ENCODE results near the gene ZRANB3. TPM values are rescaled to one million over a fixed set of nuclear protein-coding genes. Genes with fewer than 3 reads are reported as not detected.

The ZRANB3 gene
- total RNA-seq, 1 experiment from 2014 or later = 15.9 TPM

DNA sequence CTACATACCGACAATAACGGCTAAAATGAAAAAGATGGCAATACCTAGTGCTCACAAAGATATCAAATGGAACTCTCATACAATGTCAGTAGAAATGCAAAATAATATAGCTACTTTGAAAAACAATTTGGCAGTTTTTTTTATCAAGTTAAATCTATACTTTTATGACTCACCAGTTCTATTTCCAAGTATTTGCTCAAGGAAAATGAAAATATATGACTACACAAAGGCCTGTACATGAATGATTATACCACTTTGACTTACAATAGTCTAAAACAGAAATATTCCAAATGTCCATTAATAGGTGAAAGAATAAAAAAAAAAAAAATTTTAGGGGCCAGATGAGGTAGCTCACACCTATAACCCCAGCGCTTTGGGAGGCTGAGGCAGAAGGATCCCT lies 219.8 kb downstream of the ZRANB3 start:
- Mint-ChIP-seq H3K9me3 (peaks cover 7% of the 10 kb centered on the region; the same call in 1 of the 2 replicates), H3K27me3 (ENCODE audit: low read depth) (no peaks in the 10 kb centered on the region), H3K4me1 (peaks cover 6% of the 10 kb centered on the region), H3K27ac (no peak overlapping the region), H3K36me3 (peaks cover 7% of the 10 kb centered on the region), H3K4me3 (no peak overlapping the region)
- ChIA-PET POLR2A (no interaction called here), CTCF (no interaction called here)
- no peak for ATAC-seq
- TF ChIP-seq KAT7 (CRISPR knock-in tag; IDR thresholded peaks at IDR 0.05; ENCODE audit: borderline replicate concordance) (no peak), HMGXB4 (CRISPR knock-in tag; IDR thresholded peaks at IDR 0.05) (no peak), ZNF138 (CRISPR knock-in tag; conservative IDR thresholded peaks at IDR 0.05) (no peak), ETV6 (CRISPR knock-in tag; IDR thresholded peaks at IDR 0.05) (no peak), CREM (CRISPR knock-in tag; IDR thresholded peaks at IDR 0.05) (no peak), NR2C2 (CRISPR knock-in tag; IDR thresholded peaks at IDR 0.05) (no peak), ZNF232 (CRISPR knock-in tag; IDR thresholded peaks at IDR 0.05) (no peak), USF2 (CRISPR knock-in tag; IDR thresholded peaks at IDR 0.05) (no peak), GTF2I (CRISPR knock-in tag; conservative IDR thresholded peaks at IDR 0.05) (no peak), FOXK1 (CRISPR knock-in tag; IDR thresholded peaks at IDR 0.05) (no peak)
- TF ChIP-seq, protein P1, sequence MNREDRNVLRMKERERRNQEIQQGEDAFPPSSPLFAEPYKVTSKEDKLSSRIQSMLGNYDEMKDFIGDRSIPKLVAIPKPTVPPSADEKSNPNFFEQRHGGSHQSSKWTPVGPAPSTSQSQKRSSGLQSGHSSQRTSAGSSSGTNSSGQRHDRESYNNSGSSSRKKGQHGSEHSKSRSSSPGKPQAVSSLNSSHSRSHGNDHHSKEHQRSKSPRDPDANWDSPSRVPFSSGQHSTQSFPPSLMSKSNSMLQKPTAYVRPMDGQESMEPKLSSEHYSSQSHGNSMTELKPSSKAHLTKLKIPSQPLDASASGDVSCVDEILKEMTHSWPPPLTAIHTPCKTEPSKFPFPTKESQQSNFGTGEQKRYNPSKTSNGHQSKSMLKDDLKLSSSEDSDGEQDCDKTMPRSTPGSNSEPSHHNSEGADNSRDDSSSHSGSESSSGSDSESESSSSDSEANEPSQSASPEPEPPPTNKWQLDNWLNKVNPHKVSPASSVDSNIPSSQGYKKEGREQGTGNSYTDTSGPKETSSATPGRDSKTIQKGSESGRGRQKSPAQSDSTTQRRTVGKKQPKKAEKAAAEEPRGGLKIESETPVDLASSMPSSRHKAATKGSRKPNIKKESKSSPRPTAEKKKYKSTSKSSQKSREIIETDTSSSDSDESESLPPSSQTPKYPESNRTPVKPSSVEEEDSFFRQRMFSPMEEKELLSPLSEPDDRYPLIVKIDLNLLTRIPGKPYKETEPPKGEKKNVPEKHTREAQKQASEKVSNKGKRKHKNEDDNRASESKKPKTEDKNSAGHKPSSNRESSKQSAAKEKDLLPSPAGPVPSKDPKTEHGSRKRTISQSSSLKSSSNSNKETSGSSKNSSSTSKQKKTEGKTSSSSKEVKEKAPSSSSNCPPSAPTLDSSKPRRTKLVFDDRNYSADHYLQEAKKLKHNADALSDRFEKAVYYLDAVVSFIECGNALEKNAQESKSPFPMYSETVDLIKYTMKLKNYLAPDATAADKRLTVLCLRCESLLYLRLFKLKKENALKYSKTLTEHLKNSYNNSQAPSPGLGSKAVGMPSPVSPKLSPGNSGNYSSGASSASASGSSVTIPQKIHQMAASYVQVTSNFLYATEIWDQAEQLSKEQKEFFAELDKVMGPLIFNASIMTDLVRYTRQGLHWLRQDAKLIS (CRISPR knock-in tag; IDR thresholded peaks at IDR 0.05; ENCODE audit: borderline replicate concordance) = no peak
- TF ChIP-seq, protein P2, sequence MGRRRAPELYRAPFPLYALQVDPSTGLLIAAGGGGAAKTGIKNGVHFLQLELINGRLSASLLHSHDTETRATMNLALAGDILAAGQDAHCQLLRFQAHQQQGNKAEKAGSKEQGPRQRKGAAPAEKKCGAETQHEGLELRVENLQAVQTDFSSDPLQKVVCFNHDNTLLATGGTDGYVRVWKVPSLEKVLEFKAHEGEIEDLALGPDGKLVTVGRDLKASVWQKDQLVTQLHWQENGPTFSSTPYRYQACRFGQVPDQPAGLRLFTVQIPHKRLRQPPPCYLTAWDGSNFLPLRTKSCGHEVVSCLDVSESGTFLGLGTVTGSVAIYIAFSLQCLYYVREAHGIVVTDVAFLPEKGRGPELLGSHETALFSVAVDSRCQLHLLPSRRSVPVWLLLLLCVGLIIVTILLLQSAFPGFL (CRISPR knock-in tag; IDR thresholded peaks at IDR 0.05; ENCODE audit: borderline replicate concordance) = no peak
- no peak for DNase-seq (ENCODE audit: low spot score)

GRCh38 chr2:135304694-135305093 lies 226.3 kb downstream of the ZRANB3 start:
- Mint-ChIP-seq H3K4me1 (peaks cover 6% of the 10 kb centered on the region), H3K27me3 (ENCODE audit: low read depth) (no peaks in the 10 kb centered on the region; the same call in 1 of the 2 replicates), H3K4me3 (no peak overlapping the region), H3K9me3 (peaks cover 25% of the 10 kb centered on the region), H3K36me3 (peaks cover 15% of the 10 kb centered on the region), H3K27ac (no peak overlapping the region)
- ATAC-seq = no peak
- ChIA-PET CTCF (no interaction called here), POLR2A (no interaction called here)
- DNase-seq (ENCODE audit: low spot score) = no peak
- TF ChIP-seq JUN (CRISPR knock-in tag; IDR thresholded peaks at IDR 0.05) (no peak), SOX15 (CRISPR knock-in tag; IDR thresholded peaks at IDR 0.05) (no peak), STAT6 (CRISPR knock-in tag; conservative IDR thresholded peaks at IDR 0.05; ENCODE audit: low read depth) (no peak), ZNF512 (CRISPR knock-in tag; IDR thresholded peaks at IDR 0.05; ENCODE audit: borderline replicate concordance) (no peak), FOXP1 (CRISPR knock-in tag; IDR thresholded peaks at IDR 0.05; ENCODE audit: borderline replicate concordance) (no peak), ZMAT4 (CRISPR knock-in tag; IDR thresholded peaks at IDR 0.05) (no peak), EMX1 (CRISPR knock-in tag; IDR thresholded peaks at IDR 0.05) (no peak), GTF2I (CRISPR knock-in tag; conservative IDR thresholded peaks at IDR 0.05) (no peak), USF1 (CRISPR knock-in tag; IDR thresholded peaks at IDR 0.05) (no peak)
- TF ChIP-seq, protein P3, sequence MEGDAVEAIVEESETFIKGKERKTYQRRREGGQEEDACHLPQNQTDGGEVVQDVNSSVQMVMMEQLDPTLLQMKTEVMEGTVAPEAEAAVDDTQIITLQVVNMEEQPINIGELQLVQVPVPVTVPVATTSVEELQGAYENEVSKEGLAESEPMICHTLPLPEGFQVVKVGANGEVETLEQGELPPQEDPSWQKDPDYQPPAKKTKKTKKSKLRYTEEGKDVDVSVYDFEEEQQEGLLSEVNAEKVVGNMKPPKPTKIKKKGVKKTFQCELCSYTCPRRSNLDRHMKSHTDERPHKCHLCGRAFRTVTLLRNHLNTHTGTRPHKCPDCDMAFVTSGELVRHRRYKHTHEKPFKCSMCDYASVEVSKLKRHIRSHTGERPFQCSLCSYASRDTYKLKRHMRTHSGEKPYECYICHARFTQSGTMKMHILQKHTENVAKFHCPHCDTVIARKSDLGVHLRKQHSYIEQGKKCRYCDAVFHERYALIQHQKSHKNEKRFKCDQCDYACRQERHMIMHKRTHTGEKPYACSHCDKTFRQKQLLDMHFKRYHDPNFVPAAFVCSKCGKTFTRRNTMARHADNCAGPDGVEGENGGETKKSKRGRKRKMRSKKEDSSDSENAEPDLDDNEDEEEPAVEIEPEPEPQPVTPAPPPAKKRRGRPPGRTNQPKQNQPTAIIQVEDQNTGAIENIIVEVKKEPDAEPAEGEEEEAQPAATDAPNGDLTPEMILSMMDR (IDR thresholded peaks at IDR 0.05) = no peak
